GM18505 (cell line): ENCODE results near the gene COPS7A.

Experiments
- ATAC-seq: cut with Tn5 transposase; IDR thresholded peaks from one replicate; pipeline ENCODE4 v1.9.1; 2021; ENCODE audit not compliant: unreplicated experiment
- POLR2A ChIP-seq: IDR thresholded peaks from 4 replicates; pipeline ENCODE4 v1.6.1; 2011; ENCODE audit warnings: borderline replicate concordance; ENCODE audit not compliant: insufficient read depth, insufficient read length; ENCODE audit errors: extremely low read depth

The COPS7A gene, protein sequence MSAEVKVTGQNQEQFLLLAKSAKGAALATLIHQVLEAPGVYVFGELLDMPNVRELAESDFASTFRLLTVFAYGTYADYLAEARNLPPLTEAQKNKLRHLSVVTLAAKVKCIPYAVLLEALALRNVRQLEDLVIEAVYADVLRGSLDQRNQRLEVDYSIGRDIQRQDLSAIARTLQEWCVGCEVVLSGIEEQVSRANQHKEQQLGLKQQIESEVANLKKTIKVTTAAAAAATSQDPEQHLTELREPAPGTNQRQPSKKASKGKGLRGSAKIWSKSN

DNA sequence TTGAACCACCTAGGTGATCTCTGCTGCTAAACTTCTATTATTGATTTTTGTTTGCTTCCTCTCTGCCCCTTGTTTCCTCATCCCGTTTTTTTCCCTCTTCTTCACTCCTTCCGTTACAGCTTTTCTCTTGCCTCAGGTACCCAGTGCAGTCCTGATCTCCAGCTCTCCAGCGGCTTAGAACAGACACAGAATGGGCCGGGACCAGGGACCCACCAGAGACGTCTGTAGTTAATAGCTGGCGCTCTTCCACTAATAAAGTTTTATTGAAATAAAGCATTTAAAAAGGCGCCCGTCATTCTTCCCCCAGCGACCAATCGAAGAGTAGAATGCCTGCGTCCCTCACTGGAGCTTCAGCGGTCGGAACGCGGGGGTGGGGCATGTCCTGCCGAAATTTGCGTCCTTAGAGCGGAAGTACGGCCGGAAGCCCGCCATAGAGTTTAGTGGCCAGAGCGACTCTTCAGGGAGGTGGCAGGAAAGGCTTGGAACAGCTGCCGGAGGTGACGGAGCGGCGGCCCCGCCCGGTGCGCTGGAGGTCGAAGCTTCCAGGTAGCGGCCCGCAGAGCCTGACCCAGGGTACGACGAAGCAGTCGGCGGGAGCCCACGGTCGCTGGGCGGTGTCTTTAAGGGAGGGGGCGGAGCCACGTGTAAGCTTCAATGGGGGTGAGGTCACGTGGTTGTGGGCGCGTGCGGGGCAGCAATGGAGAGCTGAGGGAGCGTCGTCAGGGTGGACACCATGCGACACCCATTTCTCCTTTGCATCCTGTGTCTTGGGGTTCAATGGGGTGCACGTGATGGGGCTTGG lies at the start of gene COPS7A:
Gene COPS7A, plus strand, starts transcription at position 440 of the 802 bp plus-strand sequence. CDS start 611 bp downstream, outside the sequence.
- TF ChIP-seq POLR2A, result peak; percentile 80
- peak; percentile 88 for ATAC-seq

DNA sequence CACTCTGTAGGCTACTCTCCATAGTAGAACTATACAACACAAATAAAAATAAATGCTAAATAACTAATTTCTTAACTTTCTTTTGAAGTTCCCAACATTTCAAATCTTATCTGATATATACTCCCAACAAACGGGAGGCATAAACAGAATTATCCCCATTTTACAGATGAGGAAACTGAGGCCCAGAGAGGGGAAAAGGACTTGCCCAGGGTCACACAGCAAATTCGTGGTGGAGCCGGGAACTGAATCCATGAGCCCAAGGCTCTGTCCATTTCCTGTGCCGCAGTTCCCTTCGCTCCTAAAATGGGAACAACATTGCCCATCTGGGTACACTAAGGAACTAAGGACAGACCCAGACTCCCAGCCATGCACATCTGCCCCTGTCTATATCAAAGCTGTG lies 46.9 kb upstream of the COPS7A start:
- no peak for TF ChIP-seq POLR2A
- ATAC-seq, result no peak

DNA sequence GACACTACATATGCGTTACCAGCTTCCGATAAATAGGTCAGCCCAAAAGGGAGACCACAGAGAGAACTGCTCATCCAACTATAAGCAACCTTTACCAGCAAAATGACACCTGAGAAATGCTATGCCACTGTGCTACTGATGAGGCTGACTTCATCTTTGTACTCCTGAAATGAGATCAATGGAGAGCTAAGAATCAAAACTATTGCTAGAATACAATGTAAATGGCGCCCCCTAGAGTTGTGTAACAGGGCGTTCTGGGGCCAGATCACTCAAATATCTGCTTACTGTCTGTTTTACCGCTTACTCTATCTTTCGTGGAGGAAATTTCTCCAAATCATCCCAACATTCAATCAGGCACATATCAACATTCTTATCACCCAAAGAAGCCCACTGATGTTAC lies 39.2 kb upstream of the COPS7A start:
- ATAC-seq, result no peak

GRCh38 chr12:6685814-6686213 lies 38.0 kb upstream of the COPS7A start:
- TF ChIP-seq POLR2A, result no peak
- no peak for ATAC-seq

More for the DNA sequence above, 39.2 kb upstream of the COPS7A start:
- no peak for TF ChIP-seq POLR2A

DNA sequence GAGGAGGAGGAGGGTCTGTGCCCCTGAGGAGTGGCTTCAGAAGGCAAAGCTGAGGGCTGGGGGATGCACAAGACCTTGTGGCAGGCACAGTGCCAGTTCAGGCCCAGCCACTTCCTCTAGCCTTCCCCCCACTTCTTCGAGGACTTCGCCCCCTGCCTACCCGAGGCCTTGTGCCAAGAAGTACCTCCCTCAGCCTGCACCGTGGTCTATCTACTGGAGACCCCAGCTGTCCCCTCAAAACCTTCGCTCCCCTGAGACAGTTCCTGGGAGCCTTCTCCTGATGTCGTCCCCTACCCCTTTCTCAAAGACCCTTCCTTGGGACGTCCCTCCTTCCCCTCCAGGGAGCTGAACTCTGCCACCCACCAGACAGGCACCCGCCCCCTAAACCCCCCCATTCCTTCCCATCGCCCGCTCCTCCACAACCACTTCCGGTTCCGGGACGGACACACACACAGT lies 35.3 kb upstream of the COPS7A start:
- no peak for TF ChIP-seq POLR2A
- ATAC-seq, result peak; percentile 3

- ATAC-seq, result peak; percentile 72
- TF ChIP-seq POLR2A, result peak; percentile 89
Measured at GRCh38 chr12:6688999-6689882, 34.6 kb upstream of the COPS7A start, which contains the start of gene ZNF384. Gene ZNF384 (minus strand): TSS chr12:6689375. CDS start chr12:6679520, 9,855 bp downstream.

- TF ChIP-seq POLR2A, result no peak
- no peak for ATAC-seq
Measured at GRCh38 chr12:6691473-6691872, 32.4 kb upstream of the COPS7A start.

DNA sequence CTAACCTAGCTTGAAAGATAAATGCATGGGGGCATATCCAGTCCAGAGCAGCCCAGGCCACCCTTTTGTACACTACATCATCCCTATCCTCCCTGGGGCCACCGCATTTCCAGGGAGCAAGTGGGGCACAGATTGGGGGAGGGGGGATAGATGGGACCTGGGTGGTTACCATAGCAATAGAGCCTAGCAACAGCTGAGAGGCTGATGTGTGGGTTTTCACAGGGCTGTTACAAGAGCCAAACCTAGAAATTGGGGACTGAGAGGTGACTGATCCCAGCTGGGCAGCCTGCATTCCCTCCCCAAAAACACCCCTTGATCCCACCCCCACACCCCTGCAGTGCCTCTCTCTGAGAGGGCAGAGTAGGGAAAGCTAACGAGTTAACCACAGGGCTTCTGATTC lies 31.0 kb upstream of the COPS7A start:
- ATAC-seq, result no peak
- no peak for TF ChIP-seq POLR2A

DNA sequence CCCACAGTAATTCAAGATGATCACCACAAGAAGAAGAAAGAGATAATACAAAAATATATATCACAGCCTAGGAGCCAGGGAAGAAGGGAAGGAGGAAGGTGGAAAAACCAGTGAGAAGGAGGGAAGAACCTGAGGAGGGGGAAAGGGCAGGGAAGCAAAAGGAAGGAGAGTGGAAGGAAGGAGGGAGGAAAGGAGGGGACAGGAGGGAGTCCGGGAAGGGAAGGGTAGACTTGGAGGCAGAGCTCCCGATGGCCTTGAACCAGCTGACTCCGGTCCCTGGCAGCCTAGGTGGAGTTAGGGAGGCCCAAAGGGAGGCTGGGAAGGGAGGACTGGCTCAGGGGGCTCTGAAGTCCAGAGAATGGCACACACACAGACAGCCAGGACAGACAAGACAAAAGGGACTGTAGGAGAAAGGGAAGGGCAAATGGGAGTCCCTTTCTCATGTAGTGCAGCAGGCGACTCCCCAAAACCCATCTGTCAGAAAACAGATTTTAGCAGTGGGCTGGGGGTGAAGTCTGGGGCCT lies 30.0 kb upstream of the COPS7A start:
- no peak for TF ChIP-seq POLR2A
- no peak for ATAC-seq

DNA sequence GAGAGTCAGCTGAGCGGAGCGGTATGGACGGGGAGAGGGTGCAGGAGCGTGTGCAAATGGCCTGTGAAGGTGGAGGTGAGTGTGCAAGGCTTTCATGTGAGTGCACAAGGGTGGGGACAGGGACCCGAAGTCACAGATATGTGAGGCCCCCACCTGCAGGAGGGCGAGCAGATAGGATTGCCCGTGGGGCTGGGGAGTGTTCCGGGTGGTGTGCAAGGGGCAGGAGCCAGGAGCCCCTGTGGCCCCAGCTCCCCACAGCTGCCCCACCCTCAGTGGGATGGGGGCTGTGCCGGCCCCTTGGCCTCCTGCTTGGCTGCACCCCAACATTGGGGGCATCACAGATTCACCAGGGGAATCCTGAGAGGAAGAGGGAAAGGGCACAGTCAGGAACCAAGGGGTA lies 29.1 kb upstream of the COPS7A start:
- no peak for ATAC-seq
- TF ChIP-seq POLR2A, result no peak

DNA sequence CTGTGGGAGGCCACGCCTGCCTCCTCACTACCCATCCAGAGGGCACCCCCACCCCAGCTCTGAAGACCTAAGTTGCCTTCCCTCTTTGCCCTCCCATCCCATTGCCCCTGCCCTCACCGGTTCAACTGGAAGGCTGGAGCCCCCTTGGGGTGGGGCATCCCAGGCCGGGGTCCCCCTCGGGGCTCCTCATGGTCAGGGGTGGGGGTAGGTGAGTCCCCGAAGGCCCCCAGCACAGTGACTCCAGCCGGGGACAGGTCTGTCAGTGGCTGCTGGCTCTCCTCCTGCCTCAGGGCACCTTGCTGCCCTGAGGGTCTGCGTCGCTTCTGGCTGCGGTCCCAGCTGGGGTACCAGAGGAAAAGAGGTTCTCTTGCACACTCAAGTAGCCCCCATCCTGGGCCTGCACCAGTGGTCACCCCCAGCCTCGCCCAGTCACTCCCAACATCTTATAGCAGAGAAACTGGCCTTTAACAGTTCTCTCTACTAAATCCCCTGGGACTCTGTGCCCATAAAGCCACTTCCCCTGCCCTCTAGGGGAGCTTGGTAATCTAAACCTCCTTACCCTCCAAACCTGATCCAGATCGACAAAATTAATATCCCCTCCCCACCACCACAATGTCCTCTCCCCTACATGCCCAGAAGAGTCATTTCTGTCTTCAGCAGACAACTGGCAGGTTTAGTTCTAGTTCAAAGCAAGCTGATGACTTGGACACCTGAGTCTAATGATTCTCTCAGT lies 28.4 kb upstream of the COPS7A start:
- TF ChIP-seq POLR2A, result no peak
- no peak for ATAC-seq
